Measurements from ENCODE around the gene C12orf43. TPM values are rescaled to one million over a fixed set of nuclear protein-coding genes. Genes with fewer than 3 reads are reported as not detected.

C12orf43 gene
- total RNA-seq, 2 experiments from 2014 or later: 34.9 to 35.2 TPM

DNA sequence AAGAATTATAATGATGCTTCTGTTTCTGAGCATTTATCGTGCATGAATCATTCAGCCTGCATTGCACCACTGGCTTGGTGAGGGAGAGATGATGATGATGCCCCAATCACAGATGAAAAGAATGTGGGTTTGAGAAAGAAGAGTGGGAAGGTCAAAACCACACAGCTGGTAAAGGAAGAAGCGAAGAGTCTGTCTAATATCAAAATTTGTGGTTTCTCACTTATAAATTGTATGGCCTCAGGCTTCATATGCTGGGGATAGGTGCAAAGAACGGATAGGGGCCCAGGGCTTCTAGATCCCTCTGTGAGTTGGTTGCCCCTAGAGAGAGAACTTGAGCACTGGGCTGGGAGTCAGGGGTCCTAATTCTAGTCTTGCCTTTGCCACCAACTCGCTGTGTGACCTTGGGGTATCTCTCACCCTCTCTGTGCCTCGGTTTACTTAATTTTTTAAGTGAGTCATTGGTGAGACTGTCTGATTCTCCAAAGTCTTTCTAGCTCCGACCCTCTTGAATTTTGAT is 20.6 kb upstream of the C12orf43 start:
- CTCF ChIA-PET: interaction anchor here (3.2 kb wide), 1 partner anchor 23 kb away, joined by 17 read pairs; no protein-coding TSS in a partner anchor
- POLR2A ChIA-PET: interaction anchor here (0.5 to 0.8 kb wide), 2 partner anchors 22 to 77 kb away, joined by 5 to 8 read pairs; no protein-coding TSS in a partner anchor

GRCh38 chr12:121034616-121035305 is 18.5 kb upstream of the C12orf43 start:
- POLR2A ChIA-PET: interaction anchor here (0.6 to 1.6 kb wide), 4 partner anchors 26 to 744 kb away, joined by 3 to 13 read pairs (median 5); no protein-coding TSS in a partner anchor
- CTCF ChIA-PET: interaction anchor here (1.0 to 1.1 kb wide), 2 partner anchors 15 to 60 kb away, joined by 3 to 6 read pairs; no protein-coding TSS in a partner anchor

DNA sequence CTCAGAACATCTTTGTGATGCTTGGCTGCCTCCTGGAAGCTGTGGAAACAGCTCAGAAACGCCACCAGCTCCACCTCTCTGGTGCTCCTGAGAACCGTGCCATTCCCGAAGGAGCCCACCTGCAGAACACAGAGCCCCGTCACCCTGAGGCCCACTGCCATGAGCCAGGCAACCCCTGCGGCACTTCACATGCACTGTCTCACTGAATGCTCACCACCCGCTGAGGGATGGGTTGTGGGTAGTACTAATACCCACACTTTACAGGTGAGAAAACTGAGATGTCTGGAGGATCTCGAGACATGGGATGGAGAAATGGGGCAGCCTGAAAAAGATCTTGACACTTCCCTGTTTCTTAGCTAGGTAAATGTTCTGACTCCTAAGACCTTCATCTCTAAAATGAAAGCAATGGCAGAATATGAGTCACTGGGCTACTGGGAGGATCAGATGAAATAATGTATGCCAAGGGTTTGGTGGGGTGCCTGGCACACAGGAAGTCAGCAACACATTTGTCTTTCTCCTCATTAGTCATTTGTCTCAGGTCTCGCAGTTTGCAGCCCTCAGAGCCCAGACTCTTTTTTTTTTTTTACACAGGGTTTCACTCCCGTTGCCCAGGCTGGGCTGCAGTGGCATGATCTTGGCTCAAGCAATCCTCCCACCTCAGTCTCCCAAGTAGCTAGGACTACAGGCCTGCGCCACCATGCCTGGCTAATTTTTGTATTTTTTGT is 17.5 kb upstream of the C12orf43 start:
- POLR2A ChIA-PET: interaction anchor here (0.6 to 1.6 kb wide), 4 partner anchors 27 to 743 kb away, joined by 3 to 13 read pairs (median 5); no protein-coding TSS in a partner anchor
- CTCF ChIA-PET: interaction anchor here (0.9 to 1.2 kb wide), 4 partner anchors 16 to 191 kb away, joined by 3 to 6 read pairs (median 3); no protein-coding TSS in a partner anchor

DNA sequence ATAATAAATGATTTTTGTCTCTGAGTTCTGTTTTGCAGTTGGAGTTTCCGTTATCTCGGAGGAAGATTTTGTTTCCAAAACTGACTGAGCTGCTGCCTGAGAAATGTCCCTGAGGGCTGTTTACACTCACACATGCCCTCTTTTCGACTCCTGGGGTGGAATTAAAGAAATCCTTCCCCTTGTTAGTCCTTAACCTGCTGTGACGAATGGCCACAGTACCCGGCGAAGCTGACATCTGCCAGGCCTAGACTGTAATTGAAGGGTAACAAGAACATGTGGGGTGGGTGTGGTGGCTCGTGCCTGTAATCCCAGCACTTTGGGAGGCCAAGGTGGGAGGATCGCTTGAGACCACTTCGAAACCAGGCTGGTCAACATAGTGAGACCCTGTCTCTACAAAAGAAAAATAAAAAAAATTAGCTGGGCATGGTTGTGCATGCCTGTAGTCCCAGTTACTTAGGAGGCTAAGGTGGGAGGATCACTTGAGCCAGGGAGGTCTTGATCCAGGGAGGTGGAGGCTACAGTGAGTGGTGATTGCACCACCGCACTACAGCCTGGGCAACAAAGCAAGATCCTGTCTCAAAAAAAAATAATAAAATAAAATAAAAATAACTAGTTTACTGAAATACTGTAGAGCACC is 14.4 kb upstream of the C12orf43 start:
- ChIA-PET CTCF (no interaction called here), POLR2A (no interaction called here)

GRCh38 chr12:121026274-121027045 is 10.2 kb upstream of the C12orf43 start:
- POLR2A ChIA-PET: interaction anchor here (1.1 kb wide), 1 partner anchor 735 kb away, joined by 3 read pairs; the partner anchor contains the start of gene RNU4-2
- CTCF ChIA-PET: interaction anchor here (1.6 to 2.5 kb wide), 2 partner anchors 10 to 33 kb away, joined by 3 to 10 read pairs; partner anchors contain the start of gene C12orf43

- CTCF ChIA-PET: interaction anchor here (1.6 kb wide), 2 partner anchors 9 to 34 kb away, joined by 3 to 5 read pairs; partner anchors contain the start of gene C12orf43
- POLR2A ChIA-PET: no interaction called here
These were observed 9.3 kb upstream of the C12orf43 start for GRCh38 chr12:121025442-121026226.

GRCh38 chr12:121023799-121024198 is 7.5 kb upstream of the C12orf43 start:
- POLR2A ChIA-PET: no interaction called here

DNA sequence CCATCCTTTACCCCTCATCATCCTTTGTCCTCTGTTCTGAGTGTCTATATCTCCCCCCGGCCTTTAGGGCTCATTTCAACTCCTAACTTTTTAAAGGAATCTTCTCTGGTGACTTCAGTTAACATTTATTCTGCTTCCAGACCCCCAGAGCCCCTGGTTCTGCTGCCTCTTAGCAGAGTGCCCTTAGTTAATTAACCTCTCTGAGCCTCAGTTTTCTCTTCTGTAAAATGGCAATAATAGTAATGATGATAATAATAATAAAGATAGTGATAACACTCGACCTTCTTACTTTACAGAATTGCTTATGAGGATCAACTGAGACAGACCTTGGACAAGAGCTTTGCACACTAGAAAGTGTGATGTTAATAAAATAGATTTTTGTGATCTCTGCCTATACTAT is 6.4 kb upstream of the C12orf43 start:
- CTCF ChIA-PET: no interaction called here
- POLR2A ChIA-PET: no interaction called here

More at GRCh38 chr12:121023799-121024198, 7.5 kb upstream of the C12orf43 start:
- CTCF ChIA-PET: interaction anchor here (1.6 kb wide), 1 partner anchor 36 kb away, joined by 5 read pairs; no protein-coding TSS in a partner anchor

GRCh38 chr12:121021754-121022153 is 5.5 kb upstream of the C12orf43 start:
- CTCF ChIA-PET: interaction anchor here (0.6 kb wide), 1 partner anchor 50 kb away, joined by 5 read pairs; no protein-coding TSS in a partner anchor
- POLR2A ChIA-PET: interaction anchor here (0.6 kb wide), 1 partner anchor 411 kb away, joined by 5 read pairs; no protein-coding TSS in a partner anchor

DNA sequence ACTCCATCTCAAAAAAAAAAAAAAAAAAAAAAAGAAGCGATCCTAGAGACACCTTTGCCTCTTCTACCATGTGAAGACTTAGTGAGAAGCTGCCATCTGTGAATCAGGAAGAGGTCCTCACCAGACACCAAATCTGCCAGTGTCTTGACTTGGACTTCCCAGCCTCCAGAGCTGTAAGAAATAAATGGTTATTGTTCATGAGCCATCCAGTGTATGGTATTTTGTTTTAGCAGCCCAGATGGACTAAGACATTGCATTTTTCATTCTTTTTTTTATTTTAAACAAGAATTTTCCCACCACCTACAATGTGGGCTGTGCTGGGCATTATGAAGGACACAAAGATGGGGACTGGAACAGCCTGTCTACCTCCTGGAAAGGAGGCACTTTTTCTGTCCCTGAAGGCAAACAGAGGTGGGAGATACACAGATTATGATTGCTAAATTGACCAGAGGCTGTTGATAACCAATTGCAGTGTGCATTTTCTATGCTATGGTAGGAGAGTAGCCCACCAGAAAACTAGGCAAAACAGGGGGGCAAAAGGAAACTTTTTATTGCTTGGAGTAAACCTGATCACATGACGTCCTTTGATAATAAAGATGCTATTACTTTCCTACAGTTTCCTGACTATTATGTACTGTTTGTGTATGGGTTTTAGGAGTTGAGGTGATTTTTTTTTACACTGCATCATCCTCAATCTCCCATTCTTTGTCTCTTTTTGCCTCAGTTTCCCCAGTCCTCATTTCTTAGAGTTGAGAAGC is 2.8 kb upstream of the C12orf43 start:
- ChIA-PET POLR2A (no interaction called here), CTCF (interaction anchor here (0.6 kb wide), 1 partner anchor 140 kb away, joined by 3 read pairs; no protein-coding TSS in a partner anchor)

- CTCF ChIA-PET: interaction anchor here (0.6 to 0.7 kb wide), 2 partner anchors 11 to 141 kb away, joined by 3 read pairs; no protein-coding TSS in a partner anchor
These were observed 1.7 kb upstream of the C12orf43 start for GRCh38 chr12:121017966-121018491.

DNA sequence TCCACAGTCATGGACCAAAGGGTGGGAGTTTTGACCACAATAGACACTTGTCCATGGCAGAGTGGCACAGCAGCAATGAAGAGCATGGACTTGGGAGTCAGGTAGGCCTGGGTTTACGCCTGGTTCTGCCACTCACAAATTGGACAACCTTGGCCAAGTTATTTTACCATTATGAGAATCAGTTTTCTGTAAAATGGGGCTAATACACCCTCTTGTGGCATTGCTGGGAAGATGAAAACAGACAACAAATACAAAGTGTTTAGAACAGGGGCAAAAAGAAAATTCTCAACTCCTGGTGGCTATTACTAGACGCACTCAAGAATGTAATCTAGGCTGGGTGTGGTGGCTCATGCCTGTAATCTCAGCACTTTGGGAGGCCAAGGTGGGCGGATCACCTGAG is 2.6 kb downstream of the C12orf43 start:
- ChIA-PET POLR2A (no interaction called here), CTCF (interaction anchor here (1.1 kb wide), 1 partner anchor 12 kb away, joined by 3 read pairs; no protein-coding TSS in a partner anchor)

More at GRCh38 chr12:121017966-121018491, 1.7 kb upstream of the C12orf43 start:
- POLR2A ChIA-PET: no interaction called here

DNA sequence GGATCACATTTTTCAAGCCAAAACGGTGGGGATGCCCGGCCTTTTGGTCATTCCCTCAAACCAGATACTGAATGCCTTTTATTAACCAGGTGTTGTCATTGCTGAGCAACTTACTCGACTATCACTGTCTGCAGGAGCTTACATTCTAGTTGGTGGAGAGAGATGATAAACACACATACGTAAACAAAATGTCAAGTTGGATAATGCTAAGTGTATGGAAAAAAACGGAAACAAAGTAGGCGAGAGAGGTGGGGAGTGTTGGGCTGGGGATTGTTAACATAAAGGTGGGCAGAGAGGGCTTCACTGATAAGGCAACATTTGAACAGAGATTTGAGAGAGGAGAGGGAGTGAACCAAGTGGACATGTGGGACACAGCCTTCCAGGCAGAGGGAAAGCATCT is 4.5 kb downstream of the C12orf43 start:
- ChIA-PET POLR2A (no interaction called here), CTCF (no interaction called here)

DNA sequence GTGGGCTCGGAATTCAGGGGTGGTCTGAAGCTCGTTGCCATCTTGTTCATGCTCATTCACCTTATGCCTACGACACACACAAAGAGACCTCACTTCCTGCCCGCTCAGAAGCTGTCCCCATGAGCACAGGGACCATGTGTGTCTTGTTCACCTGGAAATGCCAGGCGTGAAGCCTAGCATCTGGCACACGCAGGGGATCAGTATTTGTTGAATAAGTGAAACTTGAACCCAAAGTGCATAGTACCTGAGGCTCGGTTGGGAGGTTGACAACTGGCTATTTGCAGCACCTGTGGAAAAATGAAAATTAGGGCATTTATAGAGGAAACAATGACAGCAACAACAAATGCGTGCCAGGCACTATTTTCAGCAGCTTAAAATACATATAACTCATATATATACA is 5.4 kb downstream of the C12orf43 start:
- ChIA-PET CTCF (no interaction called here), POLR2A (no interaction called here)

- ChIA-PET CTCF (no interaction called here), POLR2A (no interaction called here)
These were observed 6.5 kb downstream of the C12orf43 start for GRCh38 chr12:121009741-121010140.

GRCh38 chr12:121008347-121009098 is 7.8 kb downstream of the C12orf43 start:
- CTCF ChIA-PET: interaction anchor here (0.6 kb wide), 2 partner anchors 16 to 25 kb away, joined by 3 to 4 read pairs; no protein-coding TSS in a partner anchor
- POLR2A ChIA-PET: no interaction called here
